RWPE2 (cell line): Measurements from ENCODE around the gene RABGAP1.
A peak's percentile ranks its signal among the peaks of the same experiment; 100 is the strongest.

Experiments
- ATAC-seq: fragments of 200-7000 bp; cut with Tn5 transposase; 3 replicates; pipeline ENCODE4 v1.9.1; 2021; ENCODE audit warnings: low read depth
- DNase-seq: peaks from one replicate; pipeline ENCODE4 v3.0.0-alpha.2; 2020; ENCODE audit warnings: low spot score
- H3K27ac ChIP-seq: fragments of 450-650 bp; 2 replicates; pipeline ENCODE4 v1.5.1; 2017; ENCODE audit warnings: mild to moderate bottlenecking; ENCODE audit not compliant: poor library complexity, severe bottlenecking
- H3K27me3 ChIP-seq: fragments of 250-450 bp; sonication (Bioruptor Pico); 2 replicates; pipeline ENCODE4 v1.5.1; 2021; ENCODE audit warnings: mild to moderate bottlenecking, moderate library complexity; ENCODE audit not compliant: insufficient read depth, poor library complexity, severe bottlenecking
- H3K36me3 ChIP-seq: fragments of 250-450 bp; sonication (Bioruptor Pico); 2 replicates; pipeline ENCODE4 v1.5.1; 2020; ENCODE audit warnings: low read depth, mild to moderate bottlenecking, moderate library complexity
- H3K4me1 ChIP-seq: fragments of 250-450 bp; sonication (Bioruptor Pico); 2 replicates; pipeline ENCODE4 v1.5.1; 2021; ENCODE audit warnings: mild to moderate bottlenecking, moderate library complexity; ENCODE audit not compliant: insufficient read depth, poor library complexity, severe bottlenecking
- H3K4me3 ChIP-seq: fragments of 250-450 bp; sonication (Bioruptor Pico); 2 replicates; pipeline ENCODE4 v1.5.1; 2021; ENCODE audit warnings: mild to moderate bottlenecking, moderate library complexity; ENCODE audit not compliant: severe bottlenecking
- H3K9me3 ChIP-seq: fragments of 250-450 bp; sonication (Bioruptor Pico); 2 replicates; pipeline ENCODE4 v1.5.1; 2021; ENCODE audit warnings: mild to moderate bottlenecking, moderate library complexity; ENCODE audit not compliant: severe bottlenecking
- TF ChIP-seq, protein P1 (sequence below): fragments of 450-650 bp; IDR thresholded peaks from one replicate; pipeline ENCODE4 v1.5.1; 2017; ENCODE audit warnings: mild to moderate bottlenecking, moderate library complexity; ENCODE audit not compliant: poor library complexity, severe bottlenecking

The RABGAP1 gene

DNA sequence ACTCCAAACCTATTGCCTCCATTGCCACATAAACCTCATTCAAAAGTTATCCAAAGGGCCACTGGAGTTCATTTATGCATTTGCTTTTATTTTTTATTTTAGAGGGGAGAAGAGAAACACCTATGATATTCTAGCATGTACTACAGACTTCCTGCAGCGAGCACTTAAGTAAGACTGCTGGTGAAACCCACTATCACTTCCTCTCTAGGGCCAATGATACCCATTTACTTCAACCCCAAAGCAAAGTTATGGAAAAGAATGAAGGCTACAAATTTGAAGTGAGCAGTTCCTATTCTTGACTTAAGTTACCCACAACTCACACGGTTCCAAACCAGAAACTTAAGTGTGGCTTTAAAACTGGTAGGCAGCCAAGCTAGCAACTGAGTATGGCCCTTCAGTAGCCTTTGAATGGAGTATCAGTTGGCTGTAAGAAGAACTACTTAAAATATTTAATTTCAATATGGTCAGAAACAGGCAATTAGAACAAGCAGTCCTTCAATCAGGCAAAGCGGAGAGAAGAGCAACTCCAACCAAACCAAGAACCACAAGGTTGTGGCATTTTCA is 186.8 kb downstream of the RABGAP1 start:
- ATAC-seq (no peak), DNase-seq (no peak)
- H3K4me1 ChIP-seq: no peaks in the 10 kb centered on the region
- H3K4me3 ChIP-seq: no peak overlapping the region
- H3K27ac ChIP-seq: no peak overlapping the region
- H3K36me3 ChIP-seq: no peaks in the 10 kb centered on the region
- TF ChIP-seq, protein P1, sequence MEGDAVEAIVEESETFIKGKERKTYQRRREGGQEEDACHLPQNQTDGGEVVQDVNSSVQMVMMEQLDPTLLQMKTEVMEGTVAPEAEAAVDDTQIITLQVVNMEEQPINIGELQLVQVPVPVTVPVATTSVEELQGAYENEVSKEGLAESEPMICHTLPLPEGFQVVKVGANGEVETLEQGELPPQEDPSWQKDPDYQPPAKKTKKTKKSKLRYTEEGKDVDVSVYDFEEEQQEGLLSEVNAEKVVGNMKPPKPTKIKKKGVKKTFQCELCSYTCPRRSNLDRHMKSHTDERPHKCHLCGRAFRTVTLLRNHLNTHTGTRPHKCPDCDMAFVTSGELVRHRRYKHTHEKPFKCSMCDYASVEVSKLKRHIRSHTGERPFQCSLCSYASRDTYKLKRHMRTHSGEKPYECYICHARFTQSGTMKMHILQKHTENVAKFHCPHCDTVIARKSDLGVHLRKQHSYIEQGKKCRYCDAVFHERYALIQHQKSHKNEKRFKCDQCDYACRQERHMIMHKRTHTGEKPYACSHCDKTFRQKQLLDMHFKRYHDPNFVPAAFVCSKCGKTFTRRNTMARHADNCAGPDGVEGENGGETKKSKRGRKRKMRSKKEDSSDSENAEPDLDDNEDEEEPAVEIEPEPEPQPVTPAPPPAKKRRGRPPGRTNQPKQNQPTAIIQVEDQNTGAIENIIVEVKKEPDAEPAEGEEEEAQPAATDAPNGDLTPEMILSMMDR: no peak
- no peaks in the 10 kb centered on the region for H3K9me3 ChIP-seq
- no peaks in the 10 kb centered on the region for H3K27me3 ChIP-seq

DNA sequence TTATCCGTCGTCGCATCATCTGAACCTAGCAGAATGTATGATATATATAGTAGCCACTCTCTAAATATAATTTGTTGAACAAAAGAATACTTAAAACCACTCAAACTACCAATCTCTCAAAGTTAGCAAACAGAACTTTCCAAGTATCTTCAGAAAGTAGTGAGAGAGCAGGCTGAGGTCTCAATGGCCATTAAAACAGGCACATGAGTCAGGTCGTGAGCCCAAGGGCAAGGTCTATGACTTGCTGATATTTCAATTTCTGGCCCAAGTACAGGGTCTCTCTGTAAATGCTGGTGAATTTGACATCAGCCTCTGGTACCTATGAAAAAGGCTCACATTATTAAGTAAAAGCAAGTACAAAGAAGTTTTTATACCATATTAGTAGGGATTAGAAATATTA is 187.8 kb downstream of the RABGAP1 start:
- Histone ChIP-seq H3K36me3 (no peaks in the 10 kb centered on the region), H3K9me3 (no peaks in the 10 kb centered on the region), H3K27me3 (no peaks in the 10 kb centered on the region), H3K4me3 (no peak overlapping the region), H3K27ac (no peak overlapping the region), H3K4me1 (no peaks in the 10 kb centered on the region)
- TF ChIP-seq, protein P1: no peak
- DNase-seq (no peak), ATAC-seq (no peak)

DNA sequence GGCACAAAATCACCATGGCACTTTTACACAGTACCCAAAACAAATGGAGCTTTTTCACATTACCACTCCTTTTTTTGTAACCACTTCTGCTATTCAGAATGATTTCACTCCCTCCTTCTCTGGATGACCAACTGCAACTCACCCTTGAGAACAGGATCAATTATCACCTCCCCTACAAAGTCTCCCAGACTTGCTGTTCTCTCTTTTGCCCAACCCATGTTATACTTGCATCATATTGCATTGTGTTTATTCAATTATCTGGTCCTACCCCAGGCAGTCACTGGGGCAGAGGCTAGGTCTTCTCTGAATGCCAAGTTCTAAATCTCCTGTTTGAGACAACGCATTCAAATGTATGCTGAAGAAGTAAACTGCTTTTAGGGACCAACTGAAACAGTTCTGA is 188.6 kb downstream of the RABGAP1 start:
- Histone ChIP-seq H3K36me3 (no peaks in the 10 kb centered on the region), H3K9me3 (no peaks in the 10 kb centered on the region), H3K4me3 (no peak overlapping the region), H3K27ac (no peak overlapping the region), H3K27me3 (no peaks in the 10 kb centered on the region), H3K4me1 (no peaks in the 10 kb centered on the region)
- ATAC-seq (no peak), DNase-seq (no peak)
- TF ChIP-seq, protein P1: no peak

DNA sequence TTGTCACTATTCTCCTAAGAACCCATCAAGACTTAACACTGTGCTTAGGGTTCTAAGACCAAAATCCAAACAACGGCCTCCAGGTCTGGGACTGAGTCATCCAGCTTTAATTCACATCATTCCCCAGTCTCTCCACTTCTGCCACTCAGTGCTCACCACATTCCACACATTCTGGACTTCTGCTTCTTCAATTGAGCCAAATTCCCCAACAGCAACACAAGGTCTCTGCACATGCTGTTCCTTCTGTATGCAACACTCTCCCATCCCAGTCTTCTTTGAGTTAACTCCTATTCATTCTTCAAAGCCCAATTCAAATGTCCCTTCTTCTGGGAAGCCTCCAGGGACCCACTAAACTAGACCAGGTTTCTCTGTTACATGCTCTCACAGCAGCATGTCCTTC is 190.4 kb downstream of the RABGAP1 start:
- Histone ChIP-seq H3K27me3 (no peaks in the 10 kb centered on the region), H3K4me1 (no peaks in the 10 kb centered on the region), H3K4me3 (no peak overlapping the region), H3K9me3 (no peaks in the 10 kb centered on the region), H3K27ac (no peak overlapping the region), H3K36me3 (0 out of 2 replicates have a peak, but pooled peaks cover 2% of the 10 kb centered on the region)
- DNase-seq (no peak), ATAC-seq (peak; percentile 44)
- TF ChIP-seq, protein P1: no peak

DNA sequence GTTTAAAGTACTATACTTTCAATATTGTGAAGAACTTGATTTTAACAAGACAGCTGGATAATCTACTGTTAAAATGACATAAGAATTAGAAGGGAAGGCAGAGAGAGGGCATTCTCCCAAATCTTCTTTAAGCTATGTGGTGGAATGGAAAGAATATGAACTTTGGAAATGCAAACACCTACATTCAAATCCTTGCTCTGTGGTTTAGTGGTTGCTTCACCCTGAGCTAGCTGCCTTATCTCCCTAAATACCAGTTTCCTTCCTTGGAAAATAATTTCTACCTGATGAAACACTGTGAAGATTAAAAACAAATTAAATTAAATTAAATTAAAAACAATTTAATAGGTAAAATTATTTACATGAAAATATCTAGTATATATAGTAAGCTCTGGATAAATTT is 191.2 kb downstream of the RABGAP1 start:
- Histone ChIP-seq H3K36me3 (0 out of 2 replicates have a peak, but pooled peaks cover 2% of the 10 kb centered on the region), H3K27me3 (no peaks in the 10 kb centered on the region), H3K4me3 (no peak overlapping the region), H3K9me3 (no peaks in the 10 kb centered on the region), H3K27ac (no peak overlapping the region), H3K4me1 (no peaks in the 10 kb centered on the region)
- TF ChIP-seq, protein P1: no peak
- DNase-seq (no peak), ATAC-seq (no peak)
